GM12864 (cell line): Measurements from ENCODE around the gene PREP.

Experiments used
- DNase-seq: peaks from one replicate; pipeline ENCODE4 v3.0.0-alpha.2; 2011; ENCODE audit warnings: low read depth
- H3K4me3 ChIP-seq: 2 replicates; pipeline ENCODE4 v1.5.1; 2011; ENCODE audit warnings: mild to moderate bottlenecking, low read depth, low read length, control low read depth
- TF ChIP-seq, protein P1 (sequence below): IDR thresholded peaks from 2 replicates; pipeline ENCODE4 v1.5.1; 2011; ENCODE audit warnings: low read depth, mild to moderate bottlenecking, moderate library complexity, low read length, control low read depth, inconsistent platforms; ENCODE audit errors: missing control alignments

The PREP gene

DNA sequence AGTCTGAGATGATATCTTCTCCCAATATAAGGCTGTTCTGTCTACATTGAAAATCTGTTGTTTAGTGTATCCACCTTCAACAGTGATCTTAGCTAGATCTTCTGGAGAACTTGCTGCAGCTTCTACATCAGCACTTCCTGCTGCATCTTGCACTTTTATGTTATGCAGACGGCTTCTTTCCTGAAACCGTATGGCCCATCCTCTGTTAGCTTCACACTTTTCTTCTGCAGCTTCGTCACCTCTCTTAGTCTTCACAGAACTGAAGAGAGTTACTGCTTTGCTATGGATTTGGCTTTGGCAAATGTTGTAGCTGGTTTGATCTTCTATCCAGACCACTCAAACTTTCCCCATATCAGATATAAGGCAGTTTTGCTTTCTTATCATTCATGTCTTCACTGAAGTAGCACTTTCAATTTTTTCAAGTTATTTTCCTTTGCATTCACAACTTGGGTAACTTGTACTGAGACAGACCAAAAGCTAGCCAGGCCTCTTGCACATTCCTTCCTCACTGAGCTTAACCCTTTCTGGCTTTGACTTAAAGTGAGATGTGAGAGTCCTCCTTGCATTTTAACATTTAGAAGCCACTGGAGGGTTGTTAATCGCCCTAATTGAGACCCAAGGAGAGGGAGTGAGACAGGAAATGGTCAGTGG lies 110.1 kb downstream of the PREP start:
- H3K4me3 ChIP-seq, result no peak overlapping the region
- TF ChIP-seq, protein P1, sequence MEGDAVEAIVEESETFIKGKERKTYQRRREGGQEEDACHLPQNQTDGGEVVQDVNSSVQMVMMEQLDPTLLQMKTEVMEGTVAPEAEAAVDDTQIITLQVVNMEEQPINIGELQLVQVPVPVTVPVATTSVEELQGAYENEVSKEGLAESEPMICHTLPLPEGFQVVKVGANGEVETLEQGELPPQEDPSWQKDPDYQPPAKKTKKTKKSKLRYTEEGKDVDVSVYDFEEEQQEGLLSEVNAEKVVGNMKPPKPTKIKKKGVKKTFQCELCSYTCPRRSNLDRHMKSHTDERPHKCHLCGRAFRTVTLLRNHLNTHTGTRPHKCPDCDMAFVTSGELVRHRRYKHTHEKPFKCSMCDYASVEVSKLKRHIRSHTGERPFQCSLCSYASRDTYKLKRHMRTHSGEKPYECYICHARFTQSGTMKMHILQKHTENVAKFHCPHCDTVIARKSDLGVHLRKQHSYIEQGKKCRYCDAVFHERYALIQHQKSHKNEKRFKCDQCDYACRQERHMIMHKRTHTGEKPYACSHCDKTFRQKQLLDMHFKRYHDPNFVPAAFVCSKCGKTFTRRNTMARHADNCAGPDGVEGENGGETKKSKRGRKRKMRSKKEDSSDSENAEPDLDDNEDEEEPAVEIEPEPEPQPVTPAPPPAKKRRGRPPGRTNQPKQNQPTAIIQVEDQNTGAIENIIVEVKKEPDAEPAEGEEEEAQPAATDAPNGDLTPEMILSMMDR, result no peak
- no peak for DNase-seq

DNA sequence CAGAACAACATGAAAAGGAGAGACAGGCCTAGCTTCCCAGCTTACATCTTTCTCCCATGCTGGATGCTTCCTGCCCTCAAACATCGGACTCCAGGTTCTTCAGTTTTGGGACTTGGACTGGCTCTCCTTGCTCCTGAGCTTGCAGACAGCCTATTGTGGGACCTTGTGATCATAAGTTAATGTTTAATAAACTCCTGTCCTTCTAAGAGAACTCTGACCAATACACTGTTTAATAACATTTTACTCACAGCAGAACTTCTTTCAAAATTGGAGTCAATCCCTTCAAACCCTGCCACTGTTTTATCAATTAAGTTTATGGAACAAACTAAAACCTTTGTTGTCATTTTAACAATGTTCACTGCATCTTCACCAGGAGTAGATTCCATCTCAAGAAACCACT lies 111.4 kb downstream of the PREP start:
- no peak for DNase-seq
- H3K4me3 ChIP-seq, result no peak overlapping the region
- TF ChIP-seq, protein P1, result no peak

DNA sequence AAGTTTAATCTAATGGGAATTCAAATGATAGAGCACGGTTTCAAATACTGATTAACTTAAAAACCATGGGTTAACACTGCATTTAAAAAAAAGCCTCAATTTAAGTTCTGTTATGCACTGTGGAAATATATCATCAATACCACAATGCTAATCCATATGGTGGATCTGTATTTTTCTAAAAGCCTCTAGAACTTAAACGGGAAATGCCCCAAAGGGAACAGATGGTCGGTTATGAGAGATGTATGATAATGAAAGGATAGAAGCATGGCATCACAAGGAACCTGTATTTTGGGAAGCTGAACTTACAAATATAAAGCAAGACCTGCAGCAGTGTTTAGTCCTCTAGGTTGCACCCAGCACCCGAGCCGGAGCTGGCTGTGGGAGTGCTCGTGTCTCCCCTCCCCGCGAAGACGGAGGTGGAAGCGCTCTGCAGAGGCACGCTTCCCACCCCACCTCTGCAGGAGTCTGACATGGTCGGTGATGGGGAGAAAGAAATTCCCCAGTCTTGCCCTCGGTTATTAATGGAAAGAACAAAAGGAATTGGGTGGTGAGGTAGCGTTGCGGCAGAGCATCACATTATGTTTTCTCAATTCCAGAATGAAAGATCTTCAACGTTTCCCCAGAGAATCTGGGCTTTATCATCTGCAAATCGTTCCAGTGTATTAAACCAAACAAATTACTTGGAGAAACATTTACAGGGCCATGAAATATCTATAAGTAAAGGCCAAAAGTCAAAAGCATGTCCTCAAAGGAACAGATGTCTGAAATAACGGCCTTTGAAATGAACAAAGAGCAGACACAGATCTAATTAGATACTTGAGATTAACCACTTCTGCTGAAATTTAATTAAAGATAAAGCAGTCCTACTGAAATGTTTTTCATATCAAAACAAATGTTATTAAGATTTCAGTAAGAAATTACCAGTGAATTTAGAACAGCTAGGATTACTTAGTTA lies 120.0 kb downstream of the PREP start:
- DNase-seq, result no peak
- no peak overlapping the region for H3K4me3 ChIP-seq
- TF ChIP-seq, protein P1, result no peak

DNA sequence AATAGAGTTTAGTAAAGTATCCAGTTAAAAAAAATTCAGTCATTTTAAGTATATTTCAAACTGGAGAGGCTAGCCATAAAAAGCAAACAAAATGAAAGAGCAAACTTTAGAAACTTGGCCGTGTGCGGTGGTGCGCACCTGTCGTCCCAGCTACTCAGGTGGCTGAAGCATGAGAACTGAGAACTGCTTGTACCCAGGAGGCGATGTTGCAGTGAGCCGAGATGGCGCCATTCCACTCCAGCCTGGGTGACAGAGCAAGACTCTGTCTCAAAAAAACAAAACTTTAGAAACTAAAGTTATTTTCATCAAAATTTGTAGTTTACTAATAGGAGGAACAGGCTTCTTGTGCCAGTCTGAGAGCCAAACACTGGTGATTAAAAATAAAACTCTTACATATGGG lies 122.8 kb downstream of the PREP start:
- TF ChIP-seq, protein P1, result no peak
- H3K4me3 ChIP-seq, result no peak overlapping the region
- DNase-seq, result no peak

DNA sequence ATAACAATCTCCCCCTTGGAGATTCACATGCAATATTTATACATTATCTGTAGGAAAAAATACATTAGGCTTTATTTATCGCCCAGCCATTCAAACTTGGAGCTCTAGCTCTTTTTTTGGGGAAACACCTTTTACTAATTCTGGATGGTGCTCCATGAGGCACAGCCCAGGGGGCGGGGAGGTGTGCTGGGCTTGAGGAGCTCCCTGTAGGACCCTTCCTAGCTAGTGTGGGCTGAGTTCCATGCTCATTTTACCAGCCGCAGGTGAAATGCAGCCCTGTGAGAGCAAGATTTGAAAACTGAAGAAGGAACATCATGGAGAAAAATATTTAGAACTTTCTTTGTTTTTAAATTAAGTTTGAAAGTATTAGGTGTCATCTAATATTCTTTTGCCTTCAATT lies 123.4 kb downstream of the PREP start:
- TF ChIP-seq, protein P1, result no peak
- no peak for DNase-seq
- H3K4me3 ChIP-seq, result no peak overlapping the region

DNA sequence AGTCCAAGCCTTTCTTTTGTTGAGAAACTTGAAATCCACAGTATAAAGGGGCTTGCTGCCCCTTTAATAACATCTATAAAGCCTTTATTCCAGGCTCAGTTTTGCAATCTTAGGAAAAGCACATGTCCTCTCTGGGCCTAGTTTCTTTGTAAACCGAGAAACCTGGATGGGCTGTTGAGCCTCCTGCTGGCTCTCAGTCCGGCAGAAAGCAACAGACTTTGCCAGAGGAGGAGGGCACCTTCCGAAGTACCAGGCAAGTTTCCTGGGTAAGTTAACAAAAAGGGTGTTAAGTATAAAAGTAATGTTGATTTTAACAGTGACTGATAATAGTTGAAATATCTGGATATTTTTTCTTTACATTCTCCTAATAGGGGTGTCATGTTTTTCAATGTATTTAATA lies 124.1 kb downstream of the PREP start:
- H3K4me3 ChIP-seq, result no peak overlapping the region
- TF ChIP-seq, protein P1, result no peak
- no peak for DNase-seq

DNA sequence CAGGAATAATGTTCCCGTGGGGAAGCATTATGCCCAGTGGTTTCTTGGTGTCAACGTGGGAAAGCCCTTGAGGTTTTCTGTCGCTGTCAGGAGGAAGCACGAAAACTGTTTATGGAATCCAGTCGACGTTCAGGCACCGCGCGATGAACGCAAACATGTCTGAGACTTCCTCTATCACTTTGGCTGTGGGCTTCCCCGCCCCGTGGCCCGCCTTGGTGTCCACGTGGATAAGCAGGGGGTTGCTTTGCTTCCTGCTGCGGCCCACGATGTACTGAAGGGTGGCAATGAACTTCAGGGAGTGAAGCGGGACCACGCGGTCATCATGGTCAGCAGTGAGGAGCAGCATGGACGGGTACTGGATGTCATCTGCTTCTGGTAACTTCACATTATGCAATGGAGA lies 124.8 kb downstream of the PREP start:
- DNase-seq, result no peak
- TF ChIP-seq, protein P1, result no peak
- no peak overlapping the region for H3K4me3 ChIP-seq
